Smooth muscle cell (in vitro differentiated cells): ENCODE results near the gene SHMT2. TPM values are rescaled to one million over a fixed set of nuclear protein-coding genes. Genes with fewer than 3 reads are reported as not detected.

Experiments
- DNase-seq: peaks from one replicate; lab custom pipeline; 2025; ENCODE audit not compliant: unreplicated experiment; lab: John Stamatoyannopoulos, UW
- H2AFZ ChIP-seq: fragments of 200-600 bp; sonication (generic); 2 replicates; pipeline ENCODE4 v1.6.0; 2016; ENCODE audit warnings: antibody characterized with exemption, low read depth, mild to moderate bottlenecking
- H3F3A ChIP-seq: fragments of 200-600 bp; sonication (generic); 2 replicates; pipeline ENCODE4 v1.6.0; 2017; ENCODE audit warnings: antibody characterized with exemption, low read depth
- H3K27ac ChIP-seq: fragments of 200-600 bp; sonication (generic); 2 replicates; pipeline ENCODE4 v1.5.1; 2016; ENCODE audit warnings: low read depth, mild to moderate bottlenecking
- H3K27me3 ChIP-seq: fragments of 200-600 bp; sonication (generic); 2 replicates; pipeline ENCODE4 v1.6.1; 2016; ENCODE audit warnings: low read depth, mild to moderate bottlenecking
- H3K36me3 ChIP-seq: fragments of 200-600 bp; sonication (generic); 2 replicates; pipeline ENCODE4 v1.5.1; 2016; ENCODE audit warnings: low read depth
- H3K4me1 ChIP-seq: fragments of 200-600 bp; sonication (generic); 2 replicates; pipeline ENCODE4 v1.5.1; 2016; ENCODE audit warnings: low read depth
- H3K4me2 ChIP-seq: fragments of 200-600 bp; sonication (generic); 2 replicates; pipeline ENCODE4 v1.6.0; 2016; ENCODE audit warnings: mild to moderate bottlenecking
- H3K4me3 ChIP-seq: fragments of 200-600 bp; sonication (generic); 2 replicates; pipeline ENCODE4 v1.5.1; 2016; ENCODE audit warnings: mild to moderate bottlenecking
- H3K79me2 ChIP-seq: fragments of 200-600 bp; sonication (generic); 2 replicates; pipeline ENCODE4 v1.6.0; 2016; ENCODE audit warnings: low read depth, mild to moderate bottlenecking
- H3K9ac ChIP-seq: fragments of 200-600 bp; sonication (generic); 2 replicates; pipeline ENCODE4 v1.6.0; 2016; ENCODE audit warnings: low read depth
- H3K9me3 ChIP-seq: fragments of 200-600 bp; sonication (generic); replicated peaks from 2 replicates; pipeline ENCODE4 v1.5.1; 2016; ENCODE audit warnings: low read depth
- H4K20me1 ChIP-seq: fragments of 200-600 bp; sonication (generic); 2 replicates; pipeline ENCODE4 v1.6.0; 2016; ENCODE audit warnings: low read depth
- WGBS: methylation state at CpG from one replicate; pipeline ENCODE4 v1.1.7; 2016; ENCODE audit warnings: low lambda C conversion rate; 5-methylcytosine and 5-hydroxymethylcytosine counted together
- polyA plus RNA-seq: library from polyadenylated mRNA; unstranded; fragments of >200 nt; fragmentation: Nextera tagmentation; extraction: Ambion mirVana; gene quantifications from 2 replicates; pipeline ENCODE4 v1.2.1, GENCODE V29; 2016
- total RNA-seq: library from RNA; depleted of rRNA; stranded (reverse); fragments of >200 nt; gene quantifications from 2 replicates; pipeline ENCODE4 v1.2.3, GENCODE V29; 2014
- TF ChIP-seq, protein P1 (sequence below): fragments of 200-600 bp; sonication (generic); IDR thresholded peaks from 2 replicates; pipeline ENCODE4 v1.5.1; 2017; ENCODE audit warnings: borderline replicate concordance, mild to moderate bottlenecking, antibody characterized with exemption; ENCODE audit not compliant: insufficient read depth, poor library complexity, severe bottlenecking

SHMT2 gene
- total and polyA plus RNA-seq, 2 experiments from 2014 or later = 107 to 117 TPM

DNA sequence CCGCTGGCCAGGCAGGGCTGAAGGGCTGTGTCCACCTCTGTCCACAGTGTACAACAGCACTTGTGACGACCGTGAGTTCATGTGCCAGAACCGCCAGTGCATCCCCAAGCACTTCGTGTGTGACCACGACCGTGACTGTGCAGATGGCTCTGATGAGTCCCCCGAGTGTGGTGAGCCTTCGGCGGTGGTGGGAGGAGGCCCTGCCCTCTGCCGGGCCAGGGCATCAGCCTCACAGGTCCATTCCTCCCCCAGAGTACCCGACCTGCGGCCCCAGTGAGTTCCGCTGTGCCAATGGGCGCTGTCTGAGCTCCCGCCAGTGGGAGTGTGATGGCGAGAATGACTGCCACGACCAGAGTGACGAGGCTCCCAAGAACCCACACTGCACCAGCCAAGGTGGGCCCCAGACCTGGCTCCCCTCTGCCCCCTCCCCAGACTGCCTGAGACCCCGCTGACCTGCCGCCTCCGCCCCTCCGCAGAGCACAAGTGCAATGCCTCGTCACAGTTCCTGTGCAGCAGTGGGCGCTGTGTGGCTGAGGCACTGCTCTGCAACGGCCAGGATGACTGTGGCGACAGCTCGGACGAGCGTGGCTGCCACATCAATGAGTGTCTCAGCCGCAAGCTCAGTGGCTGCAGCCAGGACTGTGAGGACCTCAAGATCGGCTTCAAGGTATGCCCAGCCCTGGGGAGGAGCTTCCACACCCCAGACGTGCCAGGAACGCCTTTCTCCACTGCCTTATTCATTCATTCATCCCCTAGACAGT lies 33.7 kb upstream of the SHMT2 start:
- no peaks in the 10 kb centered on the region for H3K4me1 ChIP-seq
- no peak overlapping the region for H3K9ac ChIP-seq
- H4K20me1 ChIP-seq = peaks cover 29% of the 10 kb centered on the region
- WGBS = 93% methylated on average over 30 of the region's 34 CpGs
- no peaks in the 10 kb centered on the region for H3K79me2 ChIP-seq
- TF ChIP-seq, protein P1, sequence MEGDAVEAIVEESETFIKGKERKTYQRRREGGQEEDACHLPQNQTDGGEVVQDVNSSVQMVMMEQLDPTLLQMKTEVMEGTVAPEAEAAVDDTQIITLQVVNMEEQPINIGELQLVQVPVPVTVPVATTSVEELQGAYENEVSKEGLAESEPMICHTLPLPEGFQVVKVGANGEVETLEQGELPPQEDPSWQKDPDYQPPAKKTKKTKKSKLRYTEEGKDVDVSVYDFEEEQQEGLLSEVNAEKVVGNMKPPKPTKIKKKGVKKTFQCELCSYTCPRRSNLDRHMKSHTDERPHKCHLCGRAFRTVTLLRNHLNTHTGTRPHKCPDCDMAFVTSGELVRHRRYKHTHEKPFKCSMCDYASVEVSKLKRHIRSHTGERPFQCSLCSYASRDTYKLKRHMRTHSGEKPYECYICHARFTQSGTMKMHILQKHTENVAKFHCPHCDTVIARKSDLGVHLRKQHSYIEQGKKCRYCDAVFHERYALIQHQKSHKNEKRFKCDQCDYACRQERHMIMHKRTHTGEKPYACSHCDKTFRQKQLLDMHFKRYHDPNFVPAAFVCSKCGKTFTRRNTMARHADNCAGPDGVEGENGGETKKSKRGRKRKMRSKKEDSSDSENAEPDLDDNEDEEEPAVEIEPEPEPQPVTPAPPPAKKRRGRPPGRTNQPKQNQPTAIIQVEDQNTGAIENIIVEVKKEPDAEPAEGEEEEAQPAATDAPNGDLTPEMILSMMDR = no peak
- peaks cover 6% of the 10 kb centered on the region for H3K36me3 ChIP-seq
- no peaks in the 10 kb centered on the region for H3K27me3 ChIP-seq
- H2AFZ ChIP-seq = no peak overlapping the region
- H3K27ac ChIP-seq = no peak overlapping the region
- no peak overlapping the region for H3K4me3 ChIP-seq
- H3K9me3 ChIP-seq = no peaks in the 10 kb centered on the region
- H3F3A ChIP-seq = no peaks in the 10 kb centered on the region
- no peak for DNase-seq
- no peak overlapping the region for H3K4me2 ChIP-seq

DNA sequence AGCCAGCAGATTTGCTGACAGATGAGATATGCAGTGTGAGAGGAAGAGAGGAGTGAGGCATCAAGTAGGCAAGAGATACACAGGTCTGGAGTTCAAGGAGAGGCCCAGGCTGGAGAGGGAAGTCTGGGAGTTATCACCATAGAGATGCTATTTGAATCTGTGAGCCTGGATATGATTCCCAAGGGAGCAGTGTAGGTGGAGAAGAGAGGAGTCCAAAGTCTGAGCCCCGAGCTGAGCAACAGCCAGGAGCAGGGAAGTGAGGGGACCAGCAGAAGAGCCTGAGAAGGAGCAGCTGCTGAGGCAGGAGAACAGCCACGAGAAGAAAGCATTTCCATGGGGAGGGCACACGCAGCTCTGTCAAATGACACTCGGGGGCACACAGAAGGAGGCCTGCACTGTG lies 33.1 kb upstream of the SHMT2 start:
- Histone ChIP-seq H3K27me3 (no peaks in the 10 kb centered on the region), H4K20me1 (peaks cover 32% of the 10 kb centered on the region), H3K4me3 (no peak overlapping the region), H3K79me2 (no peaks in the 10 kb centered on the region), H3K9ac (no peak overlapping the region), H3K36me3 (peaks cover 6% of the 10 kb centered on the region), H3K4me1 (no peaks in the 10 kb centered on the region), H3K4me2 (no peak overlapping the region), H3K9me3 (no peaks in the 10 kb centered on the region), H3K27ac (no peak overlapping the region), H2AFZ (no peak overlapping the region), H3F3A (no peaks in the 10 kb centered on the region)
- TF ChIP-seq, protein P1 = no peak
- WGBS = 97% methylated on average over 4 of the region's 4 CpGs
- DNase-seq = no peak

DNA sequence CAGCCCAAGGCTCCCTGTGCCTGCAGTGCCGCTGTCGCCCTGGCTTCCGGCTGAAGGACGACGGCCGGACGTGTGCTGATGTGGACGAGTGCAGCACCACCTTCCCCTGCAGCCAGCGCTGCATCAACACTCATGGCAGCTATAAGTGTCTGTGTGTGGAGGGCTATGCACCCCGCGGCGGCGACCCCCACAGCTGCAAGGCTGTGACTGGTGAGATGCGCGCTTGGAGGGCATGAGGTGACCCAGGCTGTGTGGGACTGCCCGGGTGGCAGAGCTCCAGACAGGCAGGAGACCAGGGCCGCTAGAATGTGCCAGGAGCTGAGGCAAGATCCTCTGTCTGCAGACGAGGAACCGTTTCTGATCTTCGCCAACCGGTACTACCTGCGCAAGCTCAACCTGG lies 32.6 kb upstream of the SHMT2 start:
- no peaks in the 10 kb centered on the region for H3K27me3 ChIP-seq
- H4K20me1 ChIP-seq = peaks cover 32% of the 10 kb centered on the region
- H3K4me1 ChIP-seq = no peaks in the 10 kb centered on the region
- H3K27ac ChIP-seq = no peak overlapping the region
- H3K9me3 ChIP-seq = no peaks in the 10 kb centered on the region
- H3K4me2 ChIP-seq = no peak overlapping the region
- TF ChIP-seq, protein P1 = no peak
- H3K4me3 ChIP-seq = no peak overlapping the region
- H3K79me2 ChIP-seq = no peaks in the 10 kb centered on the region
- peaks cover 6% of the 10 kb centered on the region for H3K36me3 ChIP-seq
- no peak overlapping the region for H3K9ac ChIP-seq
- no peaks in the 10 kb centered on the region for H3F3A ChIP-seq
- DNase-seq = no peak
- 97% methylated on average over 22 of the region's 22 CpGs for WGBS
- H2AFZ ChIP-seq = no peak overlapping the region

- peaks cover 24% of the 10 kb centered on the region for H4K20me1 ChIP-seq
- H3K79me2 ChIP-seq = no peaks in the 10 kb centered on the region
- no peak overlapping the region for H2AFZ ChIP-seq
- H3K4me3 ChIP-seq = no peak overlapping the region
- no peaks in the 10 kb centered on the region for H3K4me1 ChIP-seq
- no peak overlapping the region for H3K27ac ChIP-seq
- no peaks in the 10 kb centered on the region for H3K9me3 ChIP-seq
- H3K36me3 ChIP-seq = peaks cover 6% of the 10 kb centered on the region
- TF ChIP-seq, protein P1 = no peak
- no peaks in the 10 kb centered on the region for H3K27me3 ChIP-seq
- no peaks in the 10 kb centered on the region for H3F3A ChIP-seq
- H3K4me2 ChIP-seq = no peak overlapping the region
- DNase-seq = no peak
- WGBS = 97% methylated on average over 17 of the region's 17 CpGs
- no peak overlapping the region for H3K9ac ChIP-seq
Measured at GRCh38 chr12:57198329-57198728, 31.2 kb upstream of the SHMT2 start.
